ACHN (cell line): ENCODE data around the gene MLYCD.

ENCODE experiments used
- DNase-seq: peaks from one replicate; pipeline ENCODE4 v3.0.0-alpha.2; 2015
- in situ Hi-C: cut with HindIII; loops from 2 replicates; pipeline ENCODE4 v1.10.0; 2017; ENCODE audit warnings: low sequenced_read_pairs, low pct_ligation_motif_present, low pct_unique_long_range_greater_than_20kb

Gene MLYCD

DNA sequence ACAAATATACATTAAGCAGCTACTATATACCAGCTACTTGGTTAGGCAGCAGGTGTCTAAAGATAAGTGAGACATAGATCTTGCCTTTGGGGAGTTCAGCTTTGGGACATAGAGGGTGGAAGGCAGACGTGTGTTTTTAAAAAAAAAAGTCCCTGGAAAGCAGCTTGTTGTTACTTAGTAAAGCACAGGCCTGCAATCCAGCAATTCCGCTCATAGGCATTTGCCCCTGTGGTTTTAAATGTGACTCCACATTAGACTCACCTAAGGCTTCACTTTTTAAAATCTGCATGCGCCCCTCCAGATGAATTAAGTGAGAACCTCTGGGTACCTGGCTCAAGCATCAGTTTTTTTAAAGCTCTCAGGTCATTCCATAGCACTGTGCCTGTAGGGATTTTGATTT lies 7.2 kb upstream of the MLYCD start:
- in situ Hi-C loops, result no loop called here
- DNase-seq, result peak; percentile 16

DNA sequence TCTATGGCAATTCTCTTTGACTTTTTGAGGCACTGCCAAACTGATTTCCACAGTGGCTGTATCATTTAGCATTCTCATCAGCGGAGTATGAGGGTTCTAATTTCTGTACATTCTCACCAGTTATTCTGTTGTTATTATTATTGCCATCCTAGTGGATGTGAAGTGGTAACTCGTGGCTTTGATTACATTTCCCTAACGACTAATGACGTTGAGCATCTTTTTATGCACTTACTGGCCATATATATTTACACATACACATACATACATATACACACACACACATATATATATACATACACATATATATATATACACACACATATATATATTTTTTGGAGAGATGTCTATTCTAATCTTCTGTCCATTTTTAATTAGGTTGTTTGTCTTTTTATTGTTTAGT lies 3.7 kb upstream of the MLYCD start:
- in situ Hi-C loops, result no loop called here
- no peak for DNase-seq

DNA sequence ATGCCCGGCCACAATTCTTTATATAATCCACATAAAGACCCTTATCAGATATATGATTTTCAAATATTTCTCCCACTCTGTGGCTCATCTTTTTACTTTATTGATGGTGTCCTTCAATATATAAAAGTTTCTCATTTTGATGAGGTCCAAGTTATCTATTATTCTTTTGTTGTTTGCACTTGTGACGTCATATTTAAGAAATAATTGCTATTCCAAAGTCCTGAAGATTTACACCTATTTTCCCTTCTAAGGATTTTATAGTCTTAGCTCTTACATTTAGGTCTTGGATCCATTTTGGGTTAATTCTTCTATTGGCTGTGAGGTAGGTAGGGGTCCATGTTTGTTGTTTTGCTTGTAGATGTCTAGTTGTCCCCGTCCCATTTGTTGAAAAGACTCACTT lies 3.0 kb upstream of the MLYCD start:
- no peak for DNase-seq
- in situ Hi-C loops, result no loop called here

GRCh38 chr16:83899272-83899897 lies 470 bp downstream of the MLYCD start:
- in situ Hi-C loops, result no loop called here
- peak; percentile 71 for DNase-seq

DNA sequence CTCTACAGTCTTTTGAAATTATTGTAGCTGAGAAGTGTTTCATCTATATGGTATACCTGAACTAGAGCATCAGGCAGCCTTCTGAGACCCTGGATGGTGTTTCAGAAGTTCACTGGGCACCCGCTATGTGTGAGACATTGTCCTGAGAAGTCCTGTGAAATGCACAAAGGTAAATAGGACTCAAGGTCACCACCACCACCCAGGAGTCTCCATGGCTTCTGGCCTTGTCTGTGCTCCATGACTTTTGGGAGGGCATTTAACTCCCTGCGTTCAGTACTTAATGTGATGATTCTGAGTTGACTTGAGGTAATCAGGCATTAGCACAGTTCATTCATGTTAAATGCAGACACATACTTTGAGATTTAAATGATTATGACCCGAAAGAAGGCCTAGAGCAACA lies 1.1 kb downstream of the MLYCD start:
- in situ Hi-C loops, result no loop called here
- no peak for DNase-seq

GRCh38 chr16:83900571-83900970 lies 1.7 kb downstream of the MLYCD start:
- in situ Hi-C loops, result no loop called here
- DNase-seq, result no peak

DNA sequence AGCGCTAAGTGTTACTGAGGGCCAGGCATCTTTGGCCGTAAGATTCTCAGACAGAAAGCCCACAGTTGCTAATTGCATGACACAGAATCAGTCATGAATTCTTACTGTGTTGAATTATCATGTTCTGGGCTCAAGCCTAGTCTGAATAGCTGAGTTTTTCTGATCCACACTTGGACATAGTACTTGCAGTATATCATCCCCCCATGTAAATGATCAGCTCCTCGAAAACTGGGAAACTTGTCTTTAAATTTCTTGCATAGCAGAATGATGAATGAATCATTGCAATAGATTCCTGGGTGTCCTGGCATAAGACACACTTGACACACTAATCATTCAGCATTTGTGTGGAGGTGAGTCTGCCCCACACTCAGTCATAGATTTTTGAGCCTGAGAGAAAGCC lies 2.2 kb downstream of the MLYCD start:
- in situ Hi-C loops, result no loop called here
- DNase-seq, result peak; percentile 41

- in situ Hi-C loops, result no loop called here
Observed at GRCh38 chr16:83903751-83904150, 4.8 kb downstream of the MLYCD start.

GRCh38 chr16:83906683-83907082 lies 7.8 kb downstream of the MLYCD start:
- in situ Hi-C loops, result no loop called here

More at GRCh38 chr16:83903751-83904150, 4.8 kb downstream of the MLYCD start:
- no peak for DNase-seq

GRCh38 chr16:83907111-83907510 lies 8.2 kb downstream of the MLYCD start:
- in situ Hi-C loops, result no loop called here
- no peak for DNase-seq

More at GRCh38 chr16:83906683-83907082, 7.8 kb downstream of the MLYCD start:
- DNase-seq, result no peak

GRCh38 chr16:83907631-83908250 lies 8.8 kb downstream of the MLYCD start:
- no peak for DNase-seq
- in situ Hi-C loops, result no loop called here

GRCh38 chr16:83908798-83909197 lies 9.9 kb downstream of the MLYCD start:
- in situ Hi-C loops, result no loop called here
- no peak for DNase-seq

GRCh38 chr16:83911290-83911689 lies 12.4 kb downstream of the MLYCD start:
- no peak for DNase-seq
- in situ Hi-C loops, result no loop called here

GRCh38 chr16:83912519-83913244 lies 13.8 kb downstream of the MLYCD start:
- in situ Hi-C loops, result no loop called here
- no peak for DNase-seq

DNA sequence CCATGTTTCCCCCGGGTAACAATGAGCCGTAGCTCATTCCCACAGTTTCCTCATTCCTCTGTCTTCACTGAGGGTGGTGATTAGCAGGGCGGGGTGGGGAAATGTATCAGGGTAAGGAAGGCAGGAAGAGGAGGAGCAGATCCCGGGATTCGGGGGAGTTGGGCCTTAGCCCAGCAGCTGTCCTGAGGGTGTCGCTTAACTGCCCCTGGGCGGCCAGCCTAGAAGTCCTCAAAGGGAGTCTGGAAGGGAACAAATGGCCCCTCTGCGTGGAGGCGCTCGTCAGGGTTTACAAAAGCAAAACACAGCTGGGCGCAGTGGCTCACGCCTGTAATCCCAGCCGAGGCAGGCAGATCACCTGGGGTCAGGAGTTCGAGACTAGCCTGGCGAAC lies 14.3 kb downstream of the MLYCD start:
- in situ Hi-C loops, result no loop called here

GRCh38 chr16:83914091-83914710 lies 15.3 kb downstream of the MLYCD start:
- in situ Hi-C loops, result no loop called here
- DNase-seq, result no peak

More for the DNA sequence above, 14.3 kb downstream of the MLYCD start:
- DNase-seq, result no peak

GRCh38 chr16:83915081-83915480 lies 16.2 kb downstream of the MLYCD start:
- DNase-seq, result no peak
- in situ Hi-C loops, result no loop called here

- DNase-seq, result no peak
- in situ Hi-C loops, result no loop called here
Observed at GRCh38 chr16:83915491-83915890, 16.6 kb downstream of the MLYCD start.
